ENCODE data around the gene GSPT1. TPM values are rescaled to one million over a fixed set of nuclear protein-coding genes. Genes with fewer than 3 reads are reported as not detected.
"Not testable (repeated sequence)": the region's sequence is repeated elsewhere in the genome, so short reads cannot be mapped to it uniquely, and the experiment has no call there.

GSPT1 gene
- total RNA-seq, 4 donors from 2014 or later = 29.1 to 60.2 (median 36.0) TPM

DNA sequence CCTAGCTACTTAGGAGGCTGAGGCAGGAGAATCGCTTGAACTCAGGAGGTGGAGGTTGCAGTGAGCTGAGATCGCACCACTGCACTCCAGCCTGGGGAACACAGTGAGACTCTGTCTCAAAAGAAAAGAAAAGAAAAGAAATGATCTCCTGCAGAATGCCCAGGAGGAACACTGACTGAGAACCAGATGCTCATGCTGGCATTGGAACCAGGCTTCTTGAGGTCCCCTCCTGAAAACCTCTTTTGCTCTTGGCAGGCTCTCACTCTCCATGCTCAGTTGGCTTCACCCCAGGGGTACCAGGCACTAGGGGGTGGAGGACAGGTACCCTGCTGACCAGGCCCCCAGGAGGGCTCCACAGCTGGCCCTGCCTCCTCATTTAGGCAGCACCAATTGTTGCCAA lies 40.8 kb upstream of the GSPT1 start:
- TF ChIP-seq, protein P1, sequence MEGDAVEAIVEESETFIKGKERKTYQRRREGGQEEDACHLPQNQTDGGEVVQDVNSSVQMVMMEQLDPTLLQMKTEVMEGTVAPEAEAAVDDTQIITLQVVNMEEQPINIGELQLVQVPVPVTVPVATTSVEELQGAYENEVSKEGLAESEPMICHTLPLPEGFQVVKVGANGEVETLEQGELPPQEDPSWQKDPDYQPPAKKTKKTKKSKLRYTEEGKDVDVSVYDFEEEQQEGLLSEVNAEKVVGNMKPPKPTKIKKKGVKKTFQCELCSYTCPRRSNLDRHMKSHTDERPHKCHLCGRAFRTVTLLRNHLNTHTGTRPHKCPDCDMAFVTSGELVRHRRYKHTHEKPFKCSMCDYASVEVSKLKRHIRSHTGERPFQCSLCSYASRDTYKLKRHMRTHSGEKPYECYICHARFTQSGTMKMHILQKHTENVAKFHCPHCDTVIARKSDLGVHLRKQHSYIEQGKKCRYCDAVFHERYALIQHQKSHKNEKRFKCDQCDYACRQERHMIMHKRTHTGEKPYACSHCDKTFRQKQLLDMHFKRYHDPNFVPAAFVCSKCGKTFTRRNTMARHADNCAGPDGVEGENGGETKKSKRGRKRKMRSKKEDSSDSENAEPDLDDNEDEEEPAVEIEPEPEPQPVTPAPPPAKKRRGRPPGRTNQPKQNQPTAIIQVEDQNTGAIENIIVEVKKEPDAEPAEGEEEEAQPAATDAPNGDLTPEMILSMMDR (IDR thresholded peaks at IDR 0.05) = no peak
- no peak for TF ChIP-seq POLR2A (IDR thresholded peaks at IDR 0.05)
- no peak overlapping the region for H3K27ac ChIP-seq
- DNase-seq = no peak
- H3K36me3 ChIP-seq = no peaks in the 10 kb centered on the region
- H3K9me3 ChIP-seq = no peaks in the 10 kb centered on the region
- H3K4me1 ChIP-seq = no peaks in the 10 kb centered on the region
- no peaks in the 10 kb centered on the region for H3K27me3 ChIP-seq
- no peak overlapping the region for H3K4me3 ChIP-seq

DNA sequence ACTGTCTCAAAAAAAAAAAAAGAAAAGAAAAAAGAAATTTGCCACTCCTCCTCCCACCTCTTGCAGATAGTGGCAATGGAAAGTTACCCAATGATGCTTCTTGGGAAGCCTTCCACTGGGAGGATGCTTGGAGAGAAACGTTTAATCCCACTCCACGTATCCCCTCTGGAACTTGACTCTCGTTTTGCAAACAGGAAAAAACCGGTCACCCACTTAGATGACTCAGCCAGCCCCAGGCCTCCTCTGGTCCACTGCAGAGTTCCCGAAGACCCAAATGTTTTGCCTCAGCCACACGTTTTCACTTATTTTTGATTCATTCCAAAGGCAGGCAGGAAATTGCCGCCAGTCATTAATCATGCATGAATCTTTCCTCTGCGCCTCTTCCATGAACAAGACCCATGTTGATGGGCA lies 40.0 kb upstream of the GSPT1 start:
- TF ChIP-seq, protein P1 (IDR thresholded peaks at IDR 0.05) = no peak
- TF ChIP-seq POLR2A (IDR thresholded peaks at IDR 0.05) = no peak
- no peaks in the 10 kb centered on the region for H3K4me1 ChIP-seq
- no peaks in the 10 kb centered on the region for H3K27me3 ChIP-seq
- H3K9me3 ChIP-seq = no peaks in the 10 kb centered on the region
- H3K4me3 ChIP-seq = no peak overlapping the region
- DNase-seq = no peak
- no peaks in the 10 kb centered on the region for H3K36me3 ChIP-seq
- H3K27ac ChIP-seq = no peak overlapping the region

DNA sequence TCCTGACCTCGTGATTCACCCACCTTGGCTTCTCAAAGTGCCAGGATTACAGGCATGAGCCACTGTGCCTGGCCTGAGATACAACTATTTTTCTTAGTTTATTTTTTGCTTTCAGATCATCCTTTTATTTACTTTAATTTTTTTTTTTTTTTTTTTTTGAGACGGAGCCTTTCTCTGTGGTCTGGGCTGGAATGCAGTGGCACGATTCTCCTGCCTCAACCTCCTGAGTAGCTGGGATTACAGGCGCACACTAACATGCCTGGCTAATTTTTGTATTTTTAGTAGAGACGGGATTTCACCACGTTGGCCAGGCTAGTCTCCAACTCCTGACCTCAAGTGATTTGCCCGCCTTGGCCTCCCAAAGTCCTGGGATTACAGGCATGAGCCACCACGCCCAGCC lies 37.8 kb upstream of the GSPT1 start:
- not testable (repeated sequence) for H3K36me3 ChIP-seq, H3K27me3 ChIP-seq, DNase-seq, H3K27ac ChIP-seq, H3K4me1 ChIP-seq, H3K4me3 ChIP-seq, H3K9me3 ChIP-seq

DNA sequence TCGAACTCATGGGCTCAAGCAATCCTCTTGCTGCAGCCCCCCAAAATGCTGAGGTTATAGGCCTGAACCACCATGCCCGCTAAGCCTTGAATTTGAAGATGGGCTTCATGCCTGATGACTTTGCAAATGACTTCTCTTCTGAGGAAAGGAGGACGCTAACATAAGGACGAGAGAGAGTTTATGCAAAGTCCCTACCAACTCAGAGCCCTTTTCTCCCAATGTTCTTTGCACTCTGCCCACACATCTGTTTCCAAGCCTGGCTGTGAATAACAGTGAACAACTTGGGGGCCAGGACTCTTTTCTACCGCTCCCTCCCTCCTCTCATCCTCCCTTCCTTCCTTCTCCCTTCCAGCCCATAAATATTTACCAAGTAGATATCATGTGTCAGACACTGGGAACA lies 34.6 kb upstream of the GSPT1 start:
- H3K9me3 ChIP-seq = no peaks in the 10 kb centered on the region
- H3K36me3 ChIP-seq = no peaks in the 10 kb centered on the region
- DNase-seq = no peak
- TF ChIP-seq, protein P1 (IDR thresholded peaks at IDR 0.05) = no peak
- TF ChIP-seq POLR2A (IDR thresholded peaks at IDR 0.05) = no peak
- H3K27me3 ChIP-seq = no peaks in the 10 kb centered on the region
- H3K4me1 ChIP-seq = no peaks in the 10 kb centered on the region
- H3K27ac ChIP-seq = no peak overlapping the region
- no peak overlapping the region for H3K4me3 ChIP-seq

DNA sequence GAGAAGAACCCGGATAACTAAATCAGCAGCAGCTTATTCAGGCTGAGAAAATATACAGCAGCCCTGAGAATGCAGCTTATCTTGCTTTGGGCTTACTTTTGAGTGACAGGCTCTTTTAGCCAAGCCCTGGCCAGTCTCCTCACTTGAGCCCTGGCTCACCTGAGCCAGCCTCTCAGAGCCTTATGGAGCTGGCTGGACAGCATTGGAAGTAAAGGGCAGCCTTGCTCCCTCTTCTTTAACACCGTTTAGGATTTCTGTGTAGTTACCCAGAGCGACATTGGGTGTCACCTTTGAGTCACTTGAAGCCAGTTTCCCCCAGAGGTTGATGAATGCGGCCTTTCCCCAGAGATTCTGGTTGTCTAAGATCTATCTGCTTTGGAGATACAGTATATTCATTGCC lies 33.8 kb upstream of the GSPT1 start:
- peak in 1 of 3 donors; percentile 60 for DNase-seq
- no peaks in the 10 kb centered on the region for H3K27me3 ChIP-seq
- H3K9me3 ChIP-seq = no peaks in the 10 kb centered on the region
- H3K27ac ChIP-seq = no peak overlapping the region
- no peak overlapping the region for H3K4me3 ChIP-seq
- no peaks in the 10 kb centered on the region for H3K36me3 ChIP-seq
- TF ChIP-seq, protein P1 (IDR thresholded peaks at IDR 0.05) = peak in 4 of 6 experiments; percentile 40 to 54 (median 42)
- TF ChIP-seq POLR2A (IDR thresholded peaks at IDR 0.05) = no peak
- no peaks in the 10 kb centered on the region for H3K4me1 ChIP-seq

DNA sequence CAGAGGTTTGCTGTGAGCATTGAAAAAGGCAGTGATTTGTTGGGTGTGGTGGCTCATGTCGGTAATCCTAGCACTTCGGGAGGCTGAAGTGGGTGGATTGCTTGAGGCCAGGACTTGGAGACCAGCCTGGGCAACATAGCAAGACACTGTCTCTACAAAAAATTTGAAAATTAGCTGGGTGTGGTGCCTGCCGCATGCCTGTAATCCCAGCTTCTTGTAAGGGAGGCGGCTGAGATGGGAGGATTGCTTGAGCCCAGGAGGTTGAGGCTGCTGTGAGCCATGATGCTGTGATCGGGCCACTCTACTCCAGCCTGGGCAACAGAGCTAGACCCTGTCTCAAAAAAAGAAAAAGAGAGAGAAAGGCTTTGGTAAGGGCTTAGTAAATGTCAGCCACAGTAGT lies 33.1 kb upstream of the GSPT1 start:
- no peak overlapping the region for H3K4me3 ChIP-seq

More for the DNA sequence above, 33.1 kb upstream of the GSPT1 start:
- H3K9me3 ChIP-seq = no peaks in the 10 kb centered on the region
- no peak overlapping the region for H3K27ac ChIP-seq
- no peak for DNase-seq
- no peaks in the 10 kb centered on the region for H3K4me1 ChIP-seq
- TF ChIP-seq, protein P1 (IDR thresholded peaks at IDR 0.05) = no peak
- TF ChIP-seq POLR2A (IDR thresholded peaks at IDR 0.05) = no peak
- H3K36me3 ChIP-seq = no peaks in the 10 kb centered on the region
- no peaks in the 10 kb centered on the region for H3K27me3 ChIP-seq

All from Peyer's patch (tissue), 4 donors.